Karpas-422 (cell line): ENCODE results near the gene PTGIS. TPM values are rescaled to one million over a fixed set of nuclear protein-coding genes. Genes with fewer than 3 reads are reported as not detected.

ENCODE experiments used
- DNase-seq: peaks from one replicate; pipeline ENCODE4 v3.0.0-alpha.2; 2015
- H2AFZ ChIP-seq: fragments of 200-600 bp; sonication (generic); 2 replicates; pipeline ENCODE4 v1.6.1; 2014; ENCODE audit warnings: antibody characterized with exemption, low read length, mixed read lengths
- H3K27ac ChIP-seq: fragments of 200-600 bp; sonication (generic); 2 replicates; pipeline ENCODE4 v1.5.1; 2014; ENCODE audit warnings: mild to moderate bottlenecking, low read length, moderate library complexity
- H3K27me3 ChIP-seq: fragments of 200-600 bp; sonication (generic); 2 replicates; pipeline ENCODE4 v1.6.1; 2014; ENCODE audit warnings: low read length, mixed read lengths
- H3K36me3 ChIP-seq: fragments of 200-600 bp; sonication (generic); 2 replicates; pipeline ENCODE4 v1.6.1; 2014; ENCODE audit warnings: low read length, mixed read lengths; ENCODE audit not compliant: insufficient read depth
- H3K4me1 ChIP-seq: fragments of 200-600 bp; sonication (generic); 2 replicates; pipeline ENCODE4 v1.6.1; 2014; ENCODE audit warnings: mild to moderate bottlenecking, low read length, mixed read lengths
- H3K4me2 ChIP-seq: fragments of 200-600 bp; sonication (generic); 2 replicates; pipeline ENCODE4 v1.6.1; 2014; ENCODE audit warnings: low read length, low read depth, mild to moderate bottlenecking; ENCODE audit not compliant: poor library complexity, severe bottlenecking
- H3K4me3 ChIP-seq: fragments of 200-600 bp; sonication (generic); 2 replicates; pipeline ENCODE4 v1.5.1; 2014; ENCODE audit warnings: mild to moderate bottlenecking, antibody characterized with exemption, low read length, mixed read lengths
- H3K79me2 ChIP-seq: fragments of 200-600 bp; sonication (generic); 2 replicates; pipeline ENCODE4 v1.6.1; 2014; ENCODE audit warnings: mild to moderate bottlenecking, low read length, mixed read lengths
- H3K9ac ChIP-seq: fragments of 200-600 bp; sonication (generic); 2 replicates; pipeline ENCODE4 v1.6.0; 2014; ENCODE audit warnings: low read length
- H3K9me2 ChIP-seq: fragments of 200-600 bp; sonication (generic), shearing (Covaris generic); replicated peaks from 2 replicates; pipeline ENCODE4 v1.6.0; 2014; ENCODE audit warnings: mild to moderate bottlenecking, low read length, moderate library complexity; ENCODE audit not compliant: insufficient read depth
- H3K9me3 ChIP-seq: fragments of 300-700, 200-600 bp; sonication (generic); 2 replicates; pipeline ENCODE4 v1.6.1; 2014; ENCODE audit warnings: low read length, mixed read lengths
- H4K20me1 ChIP-seq: fragments of 200-600 bp; sonication (generic); 2 replicates; pipeline ENCODE4 v1.6.1; 2014; ENCODE audit warnings: mild to moderate bottlenecking, antibody characterized with exemption, low read length, low read depth; ENCODE audit not compliant: insufficient read depth
- total RNA-seq: library from RNA; depleted of rRNA; stranded (reverse); fragments of >200 nt; shearing (Covaris generic); gene quantifications from 2 replicates; pipeline ENCODE4 v1.2.3, GENCODE V29; 2014; ENCODE audit warnings: low replicate concordance

Gene PTGIS
- total RNA-seq, 1 experiment from 2014 or later = not detected

DNA sequence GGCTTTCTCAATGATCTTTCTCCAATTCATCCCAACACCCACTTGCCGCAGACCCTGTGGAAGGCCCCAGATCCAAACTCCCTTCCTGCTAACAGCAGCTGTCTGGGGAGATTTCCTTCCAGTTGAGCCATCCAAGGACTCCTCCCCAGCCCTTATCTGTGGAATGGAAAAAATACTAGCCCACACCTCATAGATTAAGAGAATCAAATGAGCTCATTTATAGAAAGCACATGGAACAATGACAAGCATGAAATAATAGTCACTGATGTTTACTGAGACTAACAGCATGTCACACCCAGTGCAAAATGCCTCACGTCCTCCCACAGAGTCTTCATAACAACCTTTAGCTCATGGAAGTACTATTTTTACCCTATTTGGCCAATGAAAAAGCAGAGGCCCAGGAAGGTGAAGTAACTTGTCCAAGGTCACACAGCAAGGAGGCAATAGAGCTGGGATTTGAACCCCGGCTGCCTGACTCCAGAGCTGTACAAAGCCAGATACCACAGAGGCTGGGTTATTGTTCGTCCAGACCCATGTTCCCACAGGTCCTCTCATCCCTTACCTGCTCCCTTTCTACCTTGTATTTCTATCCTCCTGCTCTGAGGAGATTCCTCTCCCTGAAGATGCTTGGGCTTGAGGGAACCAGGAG lies 23.4 kb upstream of the PTGIS start:
- H3K4me1 ChIP-seq = no peaks in the 10 kb centered on the region
- H4K20me1 ChIP-seq = no peaks in the 10 kb centered on the region
- no peaks in the 10 kb centered on the region for H3K79me2 ChIP-seq
- no peaks in the 10 kb centered on the region for H3K9me2 ChIP-seq
- H3K9ac ChIP-seq = no peak overlapping the region
- no peaks in the 10 kb centered on the region for H3K9me3 ChIP-seq
- no peaks in the 10 kb centered on the region for H3K27me3 ChIP-seq
- H3K36me3 ChIP-seq = no peaks in the 10 kb centered on the region
- no peak for DNase-seq
- no peak overlapping the region for H3K27ac ChIP-seq
- no peak overlapping the region for H3K4me2 ChIP-seq
- no peak overlapping the region for H3K4me3 ChIP-seq
- no peak overlapping the region for H2AFZ ChIP-seq

DNA sequence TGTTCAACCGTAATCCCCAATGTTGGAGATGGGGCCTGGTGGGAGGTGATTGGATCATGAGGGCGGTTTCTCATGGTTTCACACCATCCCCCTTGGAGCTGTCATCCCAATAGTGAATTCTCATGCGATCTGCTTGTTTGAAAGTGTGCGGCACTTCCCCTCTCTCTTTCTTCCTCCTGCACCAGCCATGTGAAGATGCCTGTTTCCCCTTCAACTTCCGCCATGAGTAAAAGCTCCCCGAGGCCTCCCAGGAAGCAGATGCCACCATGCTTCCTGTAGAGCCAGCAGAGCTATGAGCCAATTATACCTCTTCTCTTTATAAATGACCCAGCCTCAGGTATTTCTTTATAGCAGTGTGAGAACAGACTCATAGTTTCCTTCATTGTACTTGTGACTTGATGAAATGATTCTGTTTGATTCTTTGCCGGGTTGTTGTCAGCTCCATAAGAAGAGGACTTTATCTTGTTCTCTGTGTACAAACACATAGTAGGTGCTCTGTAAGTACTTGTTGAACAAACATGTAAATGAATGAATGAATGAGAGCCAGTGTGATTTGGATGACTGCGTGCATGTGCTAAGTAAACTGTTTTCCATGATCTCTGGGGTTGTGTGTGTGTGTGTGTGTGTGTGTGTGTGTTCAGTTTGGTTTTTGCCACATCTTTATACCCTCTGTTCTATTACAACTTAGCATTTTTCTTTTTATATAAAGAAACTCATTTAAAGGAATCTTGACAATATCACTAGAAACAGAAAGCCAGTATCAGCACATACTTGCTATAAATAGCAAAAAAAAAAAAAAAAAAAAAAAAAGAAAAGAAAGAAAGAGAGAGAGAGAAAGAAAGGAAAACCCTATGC lies 22.5 kb upstream of the PTGIS start:
- no peak for DNase-seq
- H3K27me3 ChIP-seq = no peaks in the 10 kb centered on the region
- no peaks in the 10 kb centered on the region for H3K9me2 ChIP-seq
- H3K4me1 ChIP-seq = no peaks in the 10 kb centered on the region
- H3K9me3 ChIP-seq = no peaks in the 10 kb centered on the region
- H3K4me3 ChIP-seq = no peak overlapping the region
- no peaks in the 10 kb centered on the region for H3K36me3 ChIP-seq
- H3K79me2 ChIP-seq = no peaks in the 10 kb centered on the region
- no peaks in the 10 kb centered on the region for H4K20me1 ChIP-seq
- H3K4me2 ChIP-seq = no peak overlapping the region
- H3K27ac ChIP-seq = no peak overlapping the region
- no peak overlapping the region for H3K9ac ChIP-seq
- H2AFZ ChIP-seq = no peak overlapping the region

DNA sequence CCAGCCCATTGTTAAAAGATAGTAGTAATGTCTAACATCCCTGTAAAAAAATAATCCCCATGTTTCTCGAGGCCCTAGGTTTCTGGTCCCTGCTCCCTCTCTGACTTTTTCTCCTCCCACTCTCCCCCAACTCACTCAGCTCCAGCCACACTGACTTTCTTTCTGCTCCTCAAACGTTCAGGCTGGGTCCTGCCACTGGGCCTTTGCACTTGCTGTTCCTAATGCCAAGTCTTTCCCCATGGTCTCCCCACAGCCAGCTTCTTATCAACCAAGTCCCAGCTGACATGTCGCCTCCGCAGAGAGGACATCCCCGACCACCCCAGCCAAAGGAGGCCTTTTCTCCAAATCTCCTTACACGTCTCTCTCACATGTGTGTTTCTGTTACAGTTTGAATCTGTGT lies 21.8 kb upstream of the PTGIS start:
- no peak overlapping the region for H3K9ac ChIP-seq
- no peak overlapping the region for H3K4me2 ChIP-seq
- no peaks in the 10 kb centered on the region for H4K20me1 ChIP-seq
- no peaks in the 10 kb centered on the region for H3K79me2 ChIP-seq
- no peaks in the 10 kb centered on the region for H3K36me3 ChIP-seq
- H3K9me3 ChIP-seq = no peaks in the 10 kb centered on the region
- DNase-seq = no peak
- H3K4me3 ChIP-seq = no peak overlapping the region
- no peak overlapping the region for H3K27ac ChIP-seq
- no peaks in the 10 kb centered on the region for H3K27me3 ChIP-seq
- H2AFZ ChIP-seq = no peak overlapping the region
- H3K9me2 ChIP-seq = no peaks in the 10 kb centered on the region
- no peaks in the 10 kb centered on the region for H3K4me1 ChIP-seq

DNA sequence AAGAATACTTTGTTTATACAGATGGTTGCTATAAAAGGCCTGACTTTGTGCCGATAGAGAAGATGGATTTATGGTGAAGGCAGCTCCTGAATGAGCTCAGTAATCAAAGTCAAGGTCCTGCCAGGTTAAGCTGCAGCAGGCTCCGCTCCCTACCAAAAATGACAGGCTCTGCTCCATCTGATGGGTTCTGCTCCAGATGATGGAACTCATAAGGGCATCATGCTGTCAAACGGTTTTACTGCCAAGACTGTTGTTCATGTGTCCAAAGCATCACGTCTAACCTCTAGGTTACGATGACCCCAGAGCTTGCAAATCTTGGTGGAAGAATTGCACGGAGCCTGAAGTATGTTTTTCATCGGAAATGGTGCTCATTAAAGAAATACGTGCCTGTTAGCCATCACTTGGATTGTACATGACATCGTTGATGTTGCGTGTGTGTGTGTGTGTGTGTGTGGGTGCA lies 19.2 kb upstream of the PTGIS start:
- no peaks in the 10 kb centered on the region for H3K36me3 ChIP-seq
- H3K9ac ChIP-seq = no peak overlapping the region
- H3K79me2 ChIP-seq = no peaks in the 10 kb centered on the region
- H3K4me2 ChIP-seq = no peak overlapping the region
- no peak for DNase-seq
- H3K9me3 ChIP-seq = no peaks in the 10 kb centered on the region
- H3K27me3 ChIP-seq = no peaks in the 10 kb centered on the region
- no peak overlapping the region for H3K4me3 ChIP-seq
- H3K27ac ChIP-seq = no peak overlapping the region
- no peaks in the 10 kb centered on the region for H3K4me1 ChIP-seq
- H4K20me1 ChIP-seq = no peaks in the 10 kb centered on the region
- no peak overlapping the region for H2AFZ ChIP-seq
- no peaks in the 10 kb centered on the region for H3K9me2 ChIP-seq

DNA sequence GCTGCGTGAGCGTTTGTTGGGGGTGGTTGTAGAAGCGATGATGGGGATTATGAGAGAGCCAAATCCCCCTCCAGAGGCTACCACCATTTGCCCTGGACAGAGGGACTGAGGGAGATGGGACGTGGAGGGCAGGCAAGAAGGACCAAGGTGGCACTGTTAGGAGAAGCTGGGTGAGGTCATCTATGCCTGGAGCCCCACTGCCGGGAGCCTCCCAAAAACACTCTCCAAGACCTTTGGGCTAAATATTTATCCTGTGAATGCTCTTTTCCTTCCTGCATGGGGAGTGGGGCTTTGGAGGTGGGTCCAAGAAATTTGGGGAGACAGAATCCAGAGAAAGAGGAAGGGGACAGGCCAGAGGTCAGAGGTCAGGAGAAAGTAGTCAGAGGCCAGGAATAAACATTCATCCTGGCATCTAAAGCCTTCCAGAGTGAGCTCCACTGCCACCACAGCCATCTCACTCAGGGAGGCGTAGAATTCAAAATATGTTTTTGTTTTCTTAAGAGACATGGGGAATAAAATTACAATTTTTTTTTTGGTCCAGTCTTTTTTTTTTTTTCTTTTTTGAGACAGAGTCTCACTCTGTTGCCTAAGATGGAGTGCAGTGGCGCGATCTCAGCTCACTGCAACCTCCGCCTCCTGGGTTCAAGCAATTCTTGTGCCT lies 17.8 kb upstream of the PTGIS start:
- Histone ChIP-seq H3K9me2 (no peaks in the 10 kb centered on the region), H3K36me3 (no peaks in the 10 kb centered on the region), H3K4me3 (no peak overlapping the region), H3K79me2 (no peaks in the 10 kb centered on the region), H4K20me1 (no peaks in the 10 kb centered on the region), H3K4me1 (no peaks in the 10 kb centered on the region), H3K9ac (no peak overlapping the region), H3K27ac (no peak overlapping the region), H2AFZ (no peak overlapping the region), H3K4me2 (no peak overlapping the region), H3K27me3 (no peaks in the 10 kb centered on the region), H3K9me3 (no peaks in the 10 kb centered on the region)
- no peak for DNase-seq

DNA sequence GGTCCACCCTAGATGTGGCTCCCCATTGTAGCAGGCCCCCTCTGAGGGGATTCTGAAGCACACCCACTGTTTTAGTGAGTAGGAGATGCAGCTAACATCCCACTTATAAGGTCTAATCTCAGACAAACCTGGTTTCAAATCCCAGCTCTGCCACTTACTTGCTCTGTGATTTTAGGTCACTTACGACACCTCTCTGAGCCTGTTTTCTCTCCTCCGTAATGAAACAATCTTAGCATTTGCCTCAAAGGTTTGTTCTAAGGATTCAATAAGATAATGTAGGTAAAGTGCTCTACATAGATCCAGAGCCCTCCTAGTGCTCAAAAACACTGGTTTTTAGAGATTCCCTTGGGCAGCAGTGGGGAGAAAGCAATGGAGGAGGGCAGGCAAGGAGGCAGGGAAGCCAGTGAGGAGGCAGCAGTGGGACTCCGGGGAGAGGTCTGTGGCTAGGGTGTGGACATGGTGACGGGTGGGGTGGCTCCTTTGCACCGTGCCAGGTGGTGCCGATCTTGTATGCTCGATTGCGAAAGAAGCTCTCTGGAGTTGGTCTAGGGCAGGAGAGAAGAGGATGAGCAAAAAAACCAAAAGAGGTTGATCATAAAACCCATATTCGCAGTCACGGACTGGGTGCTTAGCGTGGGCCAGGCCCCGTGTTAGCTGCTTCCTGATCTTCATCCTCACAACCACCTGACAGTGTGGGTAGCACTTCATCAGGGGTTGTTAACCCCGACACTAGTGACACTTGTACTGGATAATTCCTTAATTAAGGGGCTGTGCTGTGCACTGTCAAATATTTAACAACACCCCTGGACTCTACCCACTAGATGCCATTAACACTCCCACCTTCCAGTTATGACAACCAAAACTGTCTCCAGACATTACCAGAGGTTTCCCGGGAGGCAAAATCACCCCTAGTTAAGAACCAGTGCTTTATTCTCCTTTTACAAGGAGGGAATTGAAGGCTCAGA lies 16.8 kb upstream of the PTGIS start:
- no peak overlapping the region for H2AFZ ChIP-seq
- H3K4me2 ChIP-seq = no peak overlapping the region
- no peaks in the 10 kb centered on the region for H3K36me3 ChIP-seq
- H3K4me1 ChIP-seq = no peaks in the 10 kb centered on the region
- no peaks in the 10 kb centered on the region for H3K9me3 ChIP-seq
- no peaks in the 10 kb centered on the region for H4K20me1 ChIP-seq
- no peak overlapping the region for H3K27ac ChIP-seq
- H3K4me3 ChIP-seq = no peak overlapping the region
- no peak overlapping the region for H3K9ac ChIP-seq
- H3K9me2 ChIP-seq = no peaks in the 10 kb centered on the region
- no peaks in the 10 kb centered on the region for H3K27me3 ChIP-seq
- peak; percentile 22 for DNase-seq
- no peaks in the 10 kb centered on the region for H3K79me2 ChIP-seq

DNA sequence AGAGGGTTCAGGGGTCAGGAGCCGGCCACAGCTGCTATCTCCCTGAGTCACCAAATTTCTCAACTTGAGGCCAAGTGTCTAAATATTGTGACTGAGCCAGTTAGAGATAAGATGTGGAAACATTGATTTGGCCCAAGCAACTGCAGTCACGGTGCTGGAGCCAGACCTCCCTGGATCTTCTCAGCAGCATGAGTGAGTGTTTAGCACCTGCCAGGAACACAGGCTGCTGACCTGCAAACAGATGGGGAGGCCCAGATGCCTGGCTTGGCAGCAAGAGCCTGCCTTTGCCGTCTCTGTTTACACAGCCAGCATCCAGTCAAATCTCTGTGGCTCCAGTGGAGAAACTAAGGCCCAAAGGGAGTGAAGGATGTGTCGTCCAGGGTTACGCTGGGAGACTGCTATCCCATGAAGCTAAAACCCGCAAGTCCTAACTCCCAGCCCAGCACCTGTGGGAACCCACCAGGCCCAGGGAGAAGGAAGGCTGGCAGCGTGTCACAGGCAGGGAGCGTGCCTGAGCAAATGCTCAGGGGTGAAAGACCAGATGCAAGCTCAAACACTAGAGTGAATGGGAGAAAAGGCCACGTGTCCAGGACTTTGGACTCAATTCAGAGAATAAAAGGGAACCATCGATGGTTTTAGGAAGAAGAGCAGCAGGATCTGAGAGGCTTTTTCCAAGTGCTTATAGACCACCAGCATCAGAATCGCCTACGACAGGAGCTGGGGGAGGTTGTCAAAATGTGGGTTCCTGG lies 15.9 kb upstream of the PTGIS start:
- no peak overlapping the region for H3K27ac ChIP-seq
- H3K9ac ChIP-seq = no peak overlapping the region

More for the DNA sequence above, 15.9 kb upstream of the PTGIS start:
- no peak overlapping the region for H2AFZ ChIP-seq
- H3K36me3 ChIP-seq = no peaks in the 10 kb centered on the region
- no peak overlapping the region for H3K4me3 ChIP-seq
- no peaks in the 10 kb centered on the region for H3K9me2 ChIP-seq
- no peak overlapping the region for H3K4me2 ChIP-seq
- H3K4me1 ChIP-seq = no peaks in the 10 kb centered on the region
- H4K20me1 ChIP-seq = no peaks in the 10 kb centered on the region
- no peaks in the 10 kb centered on the region for H3K27me3 ChIP-seq
- DNase-seq = no peak
- H3K9me3 ChIP-seq = no peaks in the 10 kb centered on the region
- H3K79me2 ChIP-seq = no peaks in the 10 kb centered on the region
